NCI-H2081 treated with DMSO at 0.1 percent for 48 hours (cell line): ENCODE results near the gene COL4A6.
"Not testable (repeated sequence)": the region's sequence is repeated elsewhere in the genome, so short reads cannot be mapped to it uniquely, and the experiment has no call there.

Experiments used
- DNase-seq: peaks from one replicate; lab custom pipeline; 2025; lab: John Stamatoyannopoulos, UW

COL4A6 gene

GRCh38 chrX:108399418-108400165 lies 38.6 kb downstream of the COL4A6 start:
- peak; percentile 21 for DNase-seq

- DNase-seq: no peak
These were observed 40.4 kb downstream of the COL4A6 start for GRCh38 chrX:108397627-108398391.

GRCh38 chrX:108396986-108397385 lies 41.2 kb downstream of the COL4A6 start:
- no peak for DNase-seq

- DNase-seq: no peak
These were observed 41.9 kb downstream of the COL4A6 start for GRCh38 chrX:108396188-108396891.

- not testable (repeated sequence) for DNase-seq
These were observed 47.1 kb downstream of the COL4A6 start for GRCh38 chrX:108390976-108391717.

GRCh38 chrX:108384783-108385182 lies 53.4 kb downstream of the COL4A6 start:
- no peak for DNase-seq

GRCh38 chrX:108380222-108380621 lies 58.0 kb downstream of the COL4A6 start:
- no peak for DNase-seq

- not testable (repeated sequence) for DNase-seq
These were observed 61.4 kb downstream of the COL4A6 start for GRCh38 chrX:108376821-108377220.

- DNase-seq: not testable (repeated sequence)
These were observed 62.6 kb downstream of the COL4A6 start for GRCh38 chrX:108375591-108375990.

- DNase-seq: no peak
These were observed 71.4 kb downstream of the COL4A6 start for GRCh38 chrX:108366644-108367406.

- no peak for DNase-seq
These were observed 76.2 kb downstream of the COL4A6 start for GRCh38 chrX:108362026-108362425.

GRCh38 chrX:108361316-108361715 lies 76.9 kb downstream of the COL4A6 start:
- DNase-seq: no peak

- no peak for DNase-seq
These were observed 78.2 kb downstream of the COL4A6 start for GRCh38 chrX:108359806-108360602.

- DNase-seq: no peak
These were observed 84.8 kb downstream of the COL4A6 start for GRCh38 chrX:108353452-108353851.

GRCh38 chrX:108349210-108349609 lies 89.0 kb downstream of the COL4A6 start:
- no peak for DNase-seq

GRCh38 chrX:108348525-108348924 lies 89.7 kb downstream of the COL4A6 start:
- DNase-seq: no peak

- DNase-seq: peak; percentile 48
These were observed 90.4 kb downstream of the COL4A6 start for GRCh38 chrX:108347800-108348199.

- no peak for DNase-seq
These were observed 94.0 kb downstream of the COL4A6 start for GRCh38 chrX:108344216-108344615.

GRCh38 chrX:108341947-108342346 lies 96.3 kb downstream of the COL4A6 start:
- no peak for DNase-seq

GRCh38 chrX:108332281-108332680 lies 105.9 kb downstream of the COL4A6 start:
- DNase-seq: no peak
